Endothelial cell of umbilical vein (primary cell): ENCODE measurements around the gene CTNNA2. TPM values are rescaled to one million over a fixed set of nuclear protein-coding genes. Genes with fewer than 3 reads are reported as not detected.

Experiments used
- BruUV-seq: library from RNA; stranded (reverse); fragments of 400-500 nt; replicated peaks from 2 replicates; lab custom pipeline; 2021; lab: Mats Ljungman, UMichigan
- CTCF ChIA-PET: fragments of 300-600, 350-600 bp; sonication (Branson Sonifier 250); formaldehyde crosslinking; loops from one replicate; lab custom pipeline; 2021; ENCODE audit warnings: antibody characterized with exemption, inconsistent platforms; lab: Charles Lee
- POLR2A ChIA-PET: fragments of 300-600, 350-600 bp; sonication (Branson Sonifier 250); formaldehyde crosslinking; loops from one replicate; lab custom pipeline; 2021; ENCODE audit warnings: antibody characterized with exemption, inconsistent platforms; lab: Charles Lee
- DNase-seq: peaks from one replicate; pipeline ENCODE4 v3.0.0-alpha.2; 2011; ENCODE audit warnings: low read depth, low spot score
- FAIRE-seq: peaks from 2 replicates; lab custom pipeline; 2011; peaks lifted over from hg19 to GRCh38; lab: Jason Lieb, UNC
- H2AFZ ChIP-seq: 2 replicates; pipeline ENCODE4 v1.6.0; 2012; ENCODE audit warnings: low read depth, low read length, control low read depth, inconsistent platforms
- H3K27ac ChIP-seq: 2 replicates; pipeline ENCODE4 v1.5.1; 2011; ENCODE audit warnings: low read depth, mild to moderate bottlenecking, control low read depth, low read length, moderate library complexity; ENCODE audit not compliant: insufficient read depth
- H3K27me3 ChIP-seq, 2 experiments: 2 replicates each; pipeline versions ENCODE4 v1.6.0 to v1.6.1; 2011; ENCODE audit warnings: low read length in 2 of 2, mixed read lengths in 1 of 2; ENCODE audit not compliant: control insufficient read depth in 2 of 2, insufficient read depth in 2 of 2
- H3K36me3 ChIP-seq, 2 experiments: 2 replicates in 1 of 2; 3 replicates in 1 of 2; pipeline ENCODE4 v1.5.1; 2011; ENCODE audit warnings: low read length in 2 of 2, mild to moderate bottlenecking in 1 of 2, moderate library complexity in 1 of 2; ENCODE audit not compliant: control insufficient read depth in 2 of 2, insufficient read depth in 2 of 2; ENCODE audit errors: extremely low read depth in 1 of 2
- H3K4me1 ChIP-seq: 3 replicates; pipeline ENCODE4 v1.5.1; 2011; ENCODE audit warnings: mild to moderate bottlenecking, low read length; ENCODE audit not compliant: control insufficient read depth, insufficient read depth; ENCODE audit errors: extremely low read depth
- H3K4me2 ChIP-seq: 2 replicates; pipeline ENCODE4 v1.6.1; 2011; ENCODE audit warnings: low read length, control low read depth, mixed read lengths; ENCODE audit not compliant: insufficient read depth
- H3K4me3 ChIP-seq, 3 experiments: fragments of 200-600 bp in 1 of 3; sonication (generic), shearing (Covaris generic) in 1 of 3; replicated peaks in 1 of 3; 2 replicates each; pipeline ENCODE4 v1.5.1; 2011 to 2016; ENCODE audit warnings: control low read depth in 3 of 3, low read length in 3 of 3, mild to moderate bottlenecking in 2 of 3, inconsistent platforms in 1 of 3, low read depth in 1 of 3, moderate library complexity in 1 of 3; ENCODE audit not compliant: insufficient read depth in 1 of 3
- H3K79me2 ChIP-seq: 2 replicates; pipeline ENCODE4 v1.6.0; 2012; ENCODE audit warnings: low read length, inconsistent platforms; ENCODE audit not compliant: control insufficient read depth, insufficient read depth
- H3K9ac ChIP-seq: replicated peaks from 2 replicates; pipeline ENCODE3; 2011; ENCODE audit warnings: low read length, control low read depth; ENCODE audit not compliant: insufficient read depth; ENCODE audit errors: extremely low read depth
- H3K9me1 ChIP-seq: replicated peaks from 3 replicates; pipeline ENCODE4 v1.6.0; 2011; ENCODE audit warnings: mild to moderate bottlenecking, low read length; ENCODE audit not compliant: control insufficient read depth, insufficient read depth; ENCODE audit errors: extremely low read depth
- H3K9me3 ChIP-seq: replicated peaks from 2 replicates; pipeline ENCODE4 v1.5.1; 2012; ENCODE audit warnings: low read length, inconsistent platforms; ENCODE audit not compliant: control insufficient read depth, insufficient read depth
- H4K20me1 ChIP-seq: replicated peaks from 2 replicates; pipeline ENCODE3; 2011; ENCODE audit warnings: mild to moderate bottlenecking, low read length; ENCODE audit not compliant: control insufficient read depth, insufficient read depth; ENCODE audit errors: extremely low read depth
- EZH2 ChIP-seq: IDR thresholded peaks from 2 replicates; pipeline ENCODE4 v1.6.1; 2012; ENCODE audit warnings: borderline replicate concordance, low read depth, mild to moderate bottlenecking, moderate library complexity, low read length, inconsistent platforms; ENCODE audit not compliant: severe bottlenecking
- FOS ChIP-seq: IDR thresholded peaks from 2 replicates; pipeline ENCODE4 v1.6.1; 2011; ENCODE audit warnings: mild to moderate bottlenecking, low read length, moderate library complexity, borderline replicate concordance; ENCODE audit not compliant: insufficient read depth
- GATA2 ChIP-seq: IDR thresholded peaks from 2 replicates; pipeline ENCODE4 v1.7.0; 2011; ENCODE audit warnings: low read depth, mild to moderate bottlenecking, moderate library complexity, mixed read lengths, low read length; ENCODE audit not compliant: insufficient read length, insufficient read depth
- JUN ChIP-seq: IDR thresholded peaks from 2 replicates; pipeline ENCODE4 v1.6.1; 2011; ENCODE audit warnings: borderline replicate concordance, low read depth; ENCODE audit not compliant: insufficient read length, insufficient read depth
- MYC ChIP-seq: IDR thresholded peaks from one replicate; pipeline ENCODE4 v1.6.1; 2011; ENCODE audit warnings: mild to moderate bottlenecking, low read depth, low read length
- POLR2A ChIP-seq: IDR thresholded peaks from 2 replicates; pipeline ENCODE4 v1.6.1; 2012; ENCODE audit warnings: low read depth, mild to moderate bottlenecking, control low read depth, low read length
- POLR2AphosphoS5 ChIP-seq: IDR thresholded peaks from 2 replicates; pipeline ENCODE4 v1.6.1; 2012; ENCODE audit warnings: low read depth, mild to moderate bottlenecking, control low read depth, low read length, moderate library complexity; ENCODE audit not compliant: insufficient read depth
- dilution Hi-C: fragments of 300-500 bp; cut with MboI; formaldehyde crosslinking; loops from one replicate; pipeline ENCODE4 v1.15.0; 2019; ENCODE audit warnings: low sequenced_read_pairs; ENCODE audit not compliant: extremely low pct_ligation_motif_present
- intact Hi-C: fragments of 100-400 bp; cut with micrococcal nuclease; formaldehyde crosslinking; loops from one replicate; pipeline ENCODE4 v1.10.0; 2022
- polyA plus RNA-seq, 4 experiments: library from polyadenylated mRNA; depleted of rRNA in 3 of 4; stranded (reverse) in 3 of 4; unstranded in 1 of 4; fragments of >200 nt; gene quantifications; 2 replicates each; pipeline versions ENCODE4 v1.2.1 to v1.2.3, GENCODE V29; 2011 to 2012; ENCODE audit warnings: missing spikeins in 1 of 4
- total RNA-seq: library from RNA; stranded (reverse); gene quantifications from 2 replicates; pipeline ENCODE4 v1.2.3, GENCODE V29; 2021
- TF ChIP-seq, protein P1 (sequence below), 2 donors: IDR thresholded peaks; 1 replicate in 1 of 2; 2 replicates in 1 of 2; pipeline ENCODE4 v1.5.1; 2011; ENCODE audit warnings: low read length in 2 of 2, mild to moderate bottlenecking in 2 of 2, moderate library complexity in 2 of 2, control low read depth in 1 of 2, inconsistent platforms in 1 of 2, low read depth in 1 of 2; ENCODE audit not compliant: insufficient read depth in 1 of 2; ENCODE audit errors: extremely low read depth in 1 of 2
- TF ChIP-seq, protein P2 (sequence below): IDR thresholded peaks from 2 replicates; pipeline ENCODE4 v1.6.1; 2011; ENCODE audit not compliant: insufficient read depth, insufficient read length

Gene CTNNA2
- total and polyA plus RNA-seq, 2 donors (not counting 3 experiments of a cell fraction or from before 2014, with no cell fraction given), result not detected

GRCh38 chr2:80053522-80054345, 540.9 kb downstream of the CTNNA2 start:
- TF ChIP-seq POLR2A (no peak), JUN (no peak), EZH2 (no peak), POLR2AphosphoS5 (no peak), FOS (no peak), GATA2 (no peak), MYC (no peak)
- TF ChIP-seq, protein P1, sequence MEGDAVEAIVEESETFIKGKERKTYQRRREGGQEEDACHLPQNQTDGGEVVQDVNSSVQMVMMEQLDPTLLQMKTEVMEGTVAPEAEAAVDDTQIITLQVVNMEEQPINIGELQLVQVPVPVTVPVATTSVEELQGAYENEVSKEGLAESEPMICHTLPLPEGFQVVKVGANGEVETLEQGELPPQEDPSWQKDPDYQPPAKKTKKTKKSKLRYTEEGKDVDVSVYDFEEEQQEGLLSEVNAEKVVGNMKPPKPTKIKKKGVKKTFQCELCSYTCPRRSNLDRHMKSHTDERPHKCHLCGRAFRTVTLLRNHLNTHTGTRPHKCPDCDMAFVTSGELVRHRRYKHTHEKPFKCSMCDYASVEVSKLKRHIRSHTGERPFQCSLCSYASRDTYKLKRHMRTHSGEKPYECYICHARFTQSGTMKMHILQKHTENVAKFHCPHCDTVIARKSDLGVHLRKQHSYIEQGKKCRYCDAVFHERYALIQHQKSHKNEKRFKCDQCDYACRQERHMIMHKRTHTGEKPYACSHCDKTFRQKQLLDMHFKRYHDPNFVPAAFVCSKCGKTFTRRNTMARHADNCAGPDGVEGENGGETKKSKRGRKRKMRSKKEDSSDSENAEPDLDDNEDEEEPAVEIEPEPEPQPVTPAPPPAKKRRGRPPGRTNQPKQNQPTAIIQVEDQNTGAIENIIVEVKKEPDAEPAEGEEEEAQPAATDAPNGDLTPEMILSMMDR (IDR thresholded peaks at IDR 0.05; ENCODE audit: extremely low read depth in 1 of 2, insufficient read depth in 1 of 2, low read depth in 1 of 2, low read length in 2 of 2), result no peak
- TF ChIP-seq, protein P2, sequence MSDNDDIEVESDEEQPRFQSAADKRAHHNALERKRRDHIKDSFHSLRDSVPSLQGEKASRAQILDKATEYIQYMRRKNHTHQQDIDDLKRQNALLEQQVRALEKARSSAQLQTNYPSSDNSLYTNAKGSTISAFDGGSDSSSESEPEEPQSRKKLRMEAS, result no peak
- Histone ChIP-seq H4K20me1 (no peaks in the 10 kb centered on the region), H3K79me2 (no peaks in the 10 kb centered on the region), H3K9me3 (peaks cover 3% of the 10 kb centered on the region), H3K4me1 (no peaks in the 10 kb centered on the region), H3K36me3 (no peaks in the 10 kb centered on the region), H3K9ac (no peak overlapping the region), H2AFZ (no peak overlapping the region), H3K4me3 (no peak overlapping the region), H3K4me2 (no peak overlapping the region), H3K27ac (no peak overlapping the region), H3K9me1 (no peaks in the 10 kb centered on the region), H3K27me3 (no peaks in the 10 kb centered on the region)
- dilution Hi-C loops, result no loop called here
- intact Hi-C loops, result no loop called here
- FAIRE-seq (no peak), DNase-seq (no peak)
- CTCF ChIA-PET, result no interaction called here
- no TSS peak for BruUV-seq
- POLR2A ChIA-PET, result no interaction called here
